Sigmoid colon (tissue), 7 donors: Measurements from ENCODE around the gene PCYOX1L. TPM values are rescaled to one million over a fixed set of nuclear protein-coding genes. Genes with fewer than 3 reads are reported as not detected.

Source experiments
- DNase-seq: peaks from one replicate; pipeline ENCODE4 v3.0.0-alpha.2; 2019
- H3K27ac ChIP-seq, 4 donors: fragments of 200-600 bp; sonication (generic); one replicate each; pipeline ENCODE4 v1.5.1; 2016 to 2019; ENCODE audit warnings: mild to moderate bottlenecking in 1 of 4
- H3K27me3 ChIP-seq, 3 donors: fragments of 200-600 bp; sonication (generic); one replicate each; pipeline ENCODE4 v1.5.1; 2019; ENCODE audit warnings: mild to moderate bottlenecking in 1 of 3
- H3K36me3 ChIP-seq, 4 donors: fragments of 200-600 bp; sonication (generic); one replicate each; pipeline ENCODE4 v1.5.1; 2016 to 2019
- H3K4me1 ChIP-seq, 4 donors: fragments of 200-600 bp; sonication (generic); one replicate each; pipeline ENCODE4 v1.5.1; 2017 to 2019
- H3K4me3 ChIP-seq, 4 donors: fragments of 200-600 bp; sonication (generic); one replicate each; pipeline ENCODE4 v1.5.1; 2017 to 2019; ENCODE audit warnings: mild to moderate bottlenecking in 2 of 4, moderate library complexity in 1 of 4
- H3K9me3 ChIP-seq, 4 donors: fragments of 200-600 bp in 3 of 4; sonication (generic) in 3 of 4; one replicate each; pipeline versions ENCODE4 v1.5.1 to v1.6.1; 2013 to 2019
- EP300 ChIP-seq, 4 donors: sonication (generic); formaldehyde crosslinking; IDR thresholded peaks; one replicate each; pipeline ENCODE4 v1.6.1; 2017; ENCODE audit warnings: antibody characterized with exemption in 4 of 4
- POLR2A ChIP-seq, 2 donors: fragments of 450-650 bp; IDR thresholded peaks; one replicate each; pipeline ENCODE4 v1.6.1; 2016; ENCODE audit warnings: antibody characterized with exemption in 2 of 2, mild to moderate bottlenecking in 2 of 2, moderate library complexity in 2 of 2
- POLR2AphosphoS5 ChIP-seq, 4 donors: sonication (generic); formaldehyde crosslinking; IDR thresholded peaks; one replicate each; pipeline ENCODE4 v1.6.1; 2017; ENCODE audit warnings: antibody characterized with exemption in 4 of 4
- WGBS, 2 donors: extraction: QIAGEN DNeasy Blood & Tissue Kit; methylation state at CpG; one replicate each; pipeline ENCODE4 v1.1.7; 2013; 5-methylcytosine and 5-hydroxymethylcytosine counted together
- intact Hi-C: fragments of 100-400 bp; cut with DNase I; formaldehyde crosslinking; loops from one replicate; pipeline ENCODE4 v1.15.1; 2023
- polyA plus RNA-seq, 3 donors: library from polyadenylated mRNA; stranded (reverse); fragments of 200-250 nt; gene quantifications; one replicate each; pipeline ENCODE4 v1.2.3, GENCODE V29; 2013
- total RNA-seq, 4 donors: library from RNA; depleted of rRNA; stranded (reverse); fragments of >200 nt; gene quantifications; one replicate each; pipeline ENCODE4 v1.1.0, GENCODE V29; 2016
- TF ChIP-seq, protein P1 (sequence below), 4 experiments: fragments of 450-650 bp in 3 of 4; fragments of 200-600 bp in 1 of 4; IDR thresholded peaks; one replicate each; pipeline ENCODE4 v1.5.1; 2016 to 2019; ENCODE audit warnings: antibody characterized with exemption in 4 of 4, mild to moderate bottlenecking in 3 of 4, moderate library complexity in 2 of 4
- donor health status: healthy with polysubstance abuse.
- donor health status: Bipolar disorder and iron deficiency.
- donor health status: healthy.

PCYOX1L gene
- total and polyA plus RNA-seq, 7 donors: 0.69 to 7.4 (median 3.3) TPM

DNA sequence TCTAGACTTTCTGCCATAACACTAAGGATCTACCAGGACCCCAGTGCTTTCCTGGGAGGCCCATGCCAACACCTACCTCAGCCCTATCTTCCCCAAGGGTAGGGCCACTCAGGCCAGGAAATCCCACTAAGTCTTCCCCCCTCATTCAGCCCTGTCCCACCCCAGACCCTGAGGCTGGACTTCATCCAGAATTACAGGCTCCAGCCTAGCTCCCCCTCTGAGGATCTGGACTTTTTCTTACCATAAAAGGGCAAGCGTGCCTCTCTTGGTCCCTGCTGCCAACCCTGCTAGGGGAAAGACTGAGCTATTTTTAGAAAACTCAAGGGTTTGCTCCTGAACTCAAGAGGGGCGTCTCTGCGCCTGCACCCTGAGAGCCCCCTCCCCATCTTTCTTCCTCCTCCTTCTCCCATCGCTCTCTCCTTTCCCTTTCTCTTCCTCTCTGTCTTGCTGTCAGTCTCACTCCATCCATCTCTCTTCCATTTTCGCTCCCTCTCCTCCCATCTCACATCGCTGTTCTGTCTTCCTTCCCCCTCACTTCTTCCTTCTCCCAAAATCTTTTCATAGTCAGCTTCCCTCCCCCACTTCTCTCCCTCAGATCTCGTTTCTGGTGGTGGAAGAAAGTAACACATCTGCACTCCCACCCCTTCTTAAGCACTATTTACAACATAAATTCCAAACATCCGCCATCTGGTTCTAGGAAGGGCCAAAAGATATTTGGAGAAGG, 59.3 kb downstream of the PCYOX1L start:
- Histone ChIP-seq H3K4me1 (peaks cover 4 to 95% (median 83%) of the 10 kb centered on the region in 4 donors), H3K9me3 (no peaks in the 10 kb centered on the region), H3K36me3 (peaks cover 77 to 100% (median 89%) of the 10 kb centered on the region in 4 donors), H3K27me3 (no peaks in the 10 kb centered on the region), H3K27ac (peak overlapping the region; percentile 96 to 98 (median 98)), H3K4me3 (peak overlapping the region; percentile 75 to 95 (median 84))
- intact Hi-C loops: no loop called here
- TF ChIP-seq, protein P1, sequence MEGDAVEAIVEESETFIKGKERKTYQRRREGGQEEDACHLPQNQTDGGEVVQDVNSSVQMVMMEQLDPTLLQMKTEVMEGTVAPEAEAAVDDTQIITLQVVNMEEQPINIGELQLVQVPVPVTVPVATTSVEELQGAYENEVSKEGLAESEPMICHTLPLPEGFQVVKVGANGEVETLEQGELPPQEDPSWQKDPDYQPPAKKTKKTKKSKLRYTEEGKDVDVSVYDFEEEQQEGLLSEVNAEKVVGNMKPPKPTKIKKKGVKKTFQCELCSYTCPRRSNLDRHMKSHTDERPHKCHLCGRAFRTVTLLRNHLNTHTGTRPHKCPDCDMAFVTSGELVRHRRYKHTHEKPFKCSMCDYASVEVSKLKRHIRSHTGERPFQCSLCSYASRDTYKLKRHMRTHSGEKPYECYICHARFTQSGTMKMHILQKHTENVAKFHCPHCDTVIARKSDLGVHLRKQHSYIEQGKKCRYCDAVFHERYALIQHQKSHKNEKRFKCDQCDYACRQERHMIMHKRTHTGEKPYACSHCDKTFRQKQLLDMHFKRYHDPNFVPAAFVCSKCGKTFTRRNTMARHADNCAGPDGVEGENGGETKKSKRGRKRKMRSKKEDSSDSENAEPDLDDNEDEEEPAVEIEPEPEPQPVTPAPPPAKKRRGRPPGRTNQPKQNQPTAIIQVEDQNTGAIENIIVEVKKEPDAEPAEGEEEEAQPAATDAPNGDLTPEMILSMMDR (IDR thresholded peaks at IDR 0.05): peak in 1 of 4 experiments; percentile 7
- TF ChIP-seq POLR2AphosphoS5 (IDR thresholded peaks at IDR 0.05) (peak; percentile 35 to 88 (median 76)), POLR2A (IDR thresholded peaks at IDR 0.05) (peak; percentile 19 to 23), EP300 (IDR thresholded peaks at IDR 0.05) (no peak)
- 56 to 68% methylated on average over 8 of the region's 8 CpGs for WGBS, 2 donors
- peak; percentile 82 for DNase-seq

DNA sequence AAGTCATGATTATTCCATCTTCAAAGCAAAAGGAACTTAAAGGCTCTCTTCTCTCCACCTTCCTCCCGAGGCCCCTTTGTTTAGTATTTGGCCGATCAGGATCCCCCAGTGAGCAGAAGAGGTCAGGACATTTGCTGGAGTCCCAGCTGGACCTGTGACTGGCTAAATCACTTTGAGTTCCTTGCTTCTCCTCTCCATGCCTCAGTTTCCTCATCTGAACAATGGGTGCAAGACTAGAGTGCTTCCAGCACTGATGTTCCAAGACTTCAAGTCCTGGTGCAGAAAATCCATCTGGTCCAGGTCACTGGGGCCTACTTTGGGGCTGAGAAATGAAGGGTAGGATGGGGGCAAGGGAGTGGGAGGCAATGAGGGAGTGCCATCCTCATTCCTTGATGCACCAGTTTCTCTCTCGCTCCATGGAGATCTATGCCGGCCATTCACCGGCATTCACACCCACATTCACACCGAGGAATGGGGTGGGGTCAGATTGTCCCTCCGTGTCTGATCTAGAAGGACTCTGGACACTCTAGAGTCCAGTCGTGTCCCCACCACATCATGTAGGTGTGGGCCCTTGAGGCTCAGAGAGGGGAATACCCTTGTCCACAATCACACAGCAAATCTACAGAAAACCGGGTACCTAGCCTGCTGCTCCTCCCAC, 60.0 kb downstream of the PCYOX1L start:
- Histone ChIP-seq H3K4me3 (peak overlapping the region; percentile 75 to 95 (median 84)), H3K27me3 (no peaks in the 10 kb centered on the region), H3K36me3 (peaks cover 75 to 100% (median 89%) of the 10 kb centered on the region in 4 donors), H3K9me3 (no peaks in the 10 kb centered on the region), H3K4me1 (peaks cover 4 to 100% (median 88%) of the 10 kb centered on the region in 4 donors), H3K27ac (peak overlapping the region; percentile 96 to 98 (median 98))
- DNase-seq: peak; percentile 70
- intact Hi-C loops: no loop called here
- TF ChIP-seq POLR2AphosphoS5 (IDR thresholded peaks at IDR 0.05) (peak; percentile 78 to 96 (median 86)), POLR2A (IDR thresholded peaks at IDR 0.05) (peak in 1 of 2 donors; percentile 25), EP300 (IDR thresholded peaks at IDR 0.05) (peak in 1 of 4 donors; percentile 17)
- TF ChIP-seq, protein P1 (IDR thresholded peaks at IDR 0.05): no peak
- WGBS, 2 donors: 59 to 75% methylated on average over 9 of the region's 9 CpGs

DNA sequence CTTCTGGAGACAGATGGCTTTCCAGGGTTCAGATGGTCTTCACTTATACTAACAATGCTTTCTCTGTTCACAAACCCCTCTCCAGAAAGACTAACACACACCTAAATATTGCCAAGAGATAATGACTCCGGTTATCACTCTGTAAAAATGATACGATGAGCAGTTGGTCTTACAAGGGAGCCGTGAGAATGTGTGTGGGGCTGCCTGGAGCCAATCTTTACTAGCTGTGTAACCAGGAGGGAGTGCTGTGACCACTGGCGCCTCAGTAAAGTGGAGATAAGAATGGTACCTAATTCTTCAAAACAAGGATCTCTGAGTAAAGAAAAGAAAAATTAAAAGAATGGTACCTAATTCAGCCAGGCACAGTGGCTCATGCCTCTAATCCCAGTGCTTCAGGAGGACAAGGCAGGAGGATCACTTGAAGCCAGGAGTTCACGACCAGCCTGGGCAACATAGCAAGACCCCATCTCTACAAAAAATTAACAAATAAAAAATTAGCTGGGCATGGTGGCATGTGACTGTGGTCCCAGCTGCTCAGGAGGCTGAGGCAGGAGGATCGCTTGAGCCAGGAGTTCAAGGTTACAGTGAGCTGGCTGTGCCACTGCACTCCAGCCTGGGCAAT, 61.2 kb downstream of the PCYOX1L start:
- no peak for TF ChIP-seq EP300 (IDR thresholded peaks at IDR 0.05)
- no peak for TF ChIP-seq POLR2A (IDR thresholded peaks at IDR 0.05)
- TF ChIP-seq, protein P1 (IDR thresholded peaks at IDR 0.05): no peak
- peak in 3 of 4 donors; percentile 12 to 82 (median 72) for TF ChIP-seq POLR2AphosphoS5 (IDR thresholded peaks at IDR 0.05)
- no peaks in the 10 kb centered on the region for H3K27me3 ChIP-seq
- DNase-seq: no peak
- peak overlapping the region; percentile 96 to 98 (median 98) for H3K27ac ChIP-seq
- H3K4me3 ChIP-seq: peak overlapping the region; percentile 15 to 95 (median 78)
- H3K9me3 ChIP-seq: no peaks in the 10 kb centered on the region
- 42 to 60% methylated on average over 6 of the region's 6 CpGs for WGBS, 2 donors
- intact Hi-C loops: no loop called here
- H3K36me3 ChIP-seq: peaks cover 76 to 100% (median 91%) of the 10 kb centered on the region in 4 donors
- peaks cover 4 to 100% (median 93%) of the 10 kb centered on the region in 4 donors for H3K4me1 ChIP-seq

Other genes with a start within 250 kb of the PCYOX1L start
- gene ABLIM3, start 216.6 kb upstream of the PCYOX1L start, total RNA-seq: 10 to 100 TPM in 3 of 4 donors, 1 to 10 TPM in 1; 6.8 to 19.9 (median 13.8) TPM
- 10 to 100 TPM in 1 of 3 donors, 1 to 10 TPM in 2; 5.8 to 11.4 (median 6.5) TPM for gene ABLIM3, start 216.6 kb upstream of the PCYOX1L start, polyA plus RNA-seq
- gene AFAP1L1, start 86.2 kb upstream of the PCYOX1L start, total RNA-seq: 1 to 10 TPM; 5.6 to 8.6 (median 7.1) TPM
- gene AFAP1L1, start 86.2 kb upstream of the PCYOX1L start, polyA plus RNA-seq: 1 to 10 TPM in 2 of 3 donors, under 1 TPM in 1; 0.23 to 4.2 (median 3.0) TPM
- gene GRPEL2, start 12.5 kb upstream of the PCYOX1L start, total RNA-seq: 10 to 100 TPM in 3 of 4 donors, 1 to 10 TPM in 1; 8.8 to 16.3 (median 12.9) TPM
- 1 to 10 TPM; 2.5 to 8.7 (median 4.2) TPM for gene GRPEL2, start 12.5 kb upstream of the PCYOX1L start, polyA plus RNA-seq
- 1 to 10 TPM; 3.0 to 9.6 (median 5.6) TPM for gene IL17B, start 21.2 kb downstream of the PCYOX1L start, total RNA-seq
- gene IL17B, start 21.2 kb downstream of the PCYOX1L start, polyA plus RNA-seq: under 1 TPM in 1 of 3 donors, not detected in 2; 0.82 TPM
- gene CSNK1A1, start 193.4 kb downstream of the PCYOX1L start, total RNA-seq: 100 to 1,000 TPM; 214 to 298 (median 231) TPM
- 100 to 1,000 TPM in 2 of 3 donors, 10 to 100 TPM in 1; 85.3 to 112 (median 107) TPM for gene CSNK1A1, start 193.4 kb downstream of the PCYOX1L start, polyA plus RNA-seq
- gene ARHGEF37, start 223.5 kb downstream of the PCYOX1L start, total RNA-seq: 10 to 100 TPM; 23.5 to 51.0 (median 39.8) TPM
- 1 to 10 TPM; 4.8 to 7.2 (median 7.0) TPM for gene ARHGEF37, start 223.5 kb downstream of the PCYOX1L start, polyA plus RNA-seq